B cell (primary cell): ENCODE data around the gene CEP164. TPM values are rescaled to one million over a fixed set of nuclear protein-coding genes. Genes with fewer than 3 reads are reported as not detected.

Source experiments
- ATAC-seq: fragments of 200-7000 bp; cut with Tn5 transposase; one replicate; pipeline ENCODE4 v1.10.0; 2021; ENCODE audit warnings: low read depth, mild to moderate bottlenecking, moderate number of reproducible peaks, moderate library complexity
- CTCF ChIA-PET: fragments of 350-600 bp; sonication (Branson Sonifier 250); formaldehyde crosslinking; loops from one replicate; lab custom pipeline; 2021; ENCODE audit warnings: antibody characterized with exemption, inconsistent platforms; lab: Charles Lee
- POLR2A ChIA-PET: fragments of 350-600 bp; sonication (Branson Sonifier 250); formaldehyde crosslinking; loops from one replicate; lab custom pipeline; 2021; ENCODE audit warnings: antibody characterized with exemption; lab: Charles Lee
- DNase-seq: peaks from one replicate; pipeline ENCODE4 v3.0.0; 2013
- H2AFZ ChIP-seq: 2 replicates; pipeline ENCODE4 v1.6.1; 2012; ENCODE audit warnings: mild to moderate bottlenecking, low read depth, low read length; ENCODE audit not compliant: insufficient read depth, poor library complexity, severe bottlenecking
- H3K27ac ChIP-seq, 2 donors: 1 replicate in 1 of 2; 2 replicates in 1 of 2; pipeline ENCODE4 v1.5.1; 2012 to 2013; ENCODE audit warnings: low read length in 2 of 2, mild to moderate bottlenecking in 2 of 2, moderate library complexity in 1 of 2
- H3K27me3 ChIP-seq, 4 experiments: fragments of 200-600 bp in 1 of 4; sonication (generic) in 1 of 4; replicated peaks in 1 of 4; 1 replicate in 2 of 4; 2 replicates in 2 of 4; pipeline versions ENCODE4 v1.6.1 to v1.7.0; 2013 to 2016; ENCODE audit warnings: low read length in 3 of 4, mild to moderate bottlenecking in 2 of 4, mixed read lengths in 1 of 4, moderate library complexity in 1 of 4; ENCODE audit not compliant: insufficient read depth in 4 of 4, control insufficient read depth in 3 of 4; ENCODE audit errors: control extremely low read depth in 1 of 4
- H3K36me3 ChIP-seq, 2 experiments: replicated peaks in 1 of 2; 1 replicate in 1 of 2; 2 replicates in 1 of 2; pipeline versions ENCODE4 v1.6.1 to v1.7.1; 2013; ENCODE audit warnings: low read length in 1 of 2; ENCODE audit not compliant: insufficient read depth in 2 of 2, control insufficient read depth in 1 of 2; ENCODE audit errors: control extremely low read depth in 1 of 2, extremely low read depth in 1 of 2
- H3K4me1 ChIP-seq, 2 donors: fragments of 200-600 bp in 1 of 2; sonication (generic) in 1 of 2; 1 replicate in 1 of 2; 2 replicates in 1 of 2; pipeline versions ENCODE4 v1.5.1 to v1.6.1; 2013 to 2017; ENCODE audit warnings: low read length in 2 of 2; ENCODE audit not compliant: control insufficient read depth in 2 of 2, insufficient read depth in 2 of 2
- H3K4me2 ChIP-seq: replicated peaks from 2 replicates; pipeline ENCODE3; 2012; ENCODE audit warnings: mild to moderate bottlenecking, low read depth, low read length; ENCODE audit not compliant: poor library complexity, severe bottlenecking
- H3K4me3 ChIP-seq, 5 experiments: fragments of 200-600 bp in 1 of 5; sonication (generic) in 1 of 5; 1 replicate in 3 of 5; 2 replicates in 2 of 5; pipeline versions ENCODE4 v1.5.1 to v1.7.0; 2011 to 2016; ENCODE audit warnings: low read length in 4 of 5, mild to moderate bottlenecking in 4 of 5, low read depth in 2 of 5, control low read depth in 1 of 5, moderate library complexity in 1 of 5; ENCODE audit not compliant: insufficient read depth in 1 of 5; ENCODE audit errors: control extremely low read depth in 1 of 5, extremely low read depth in 1 of 5
- H3K79me2 ChIP-seq: fragments of 200-600 bp; sonication (generic); one replicate; pipeline ENCODE4 v1.6.0; 2016; ENCODE audit warnings: low read length; ENCODE audit not compliant: control insufficient read depth, insufficient read depth
- H3K9ac ChIP-seq: fragments of 200-600 bp; sonication (generic); 2 replicates; pipeline ENCODE4 v1.6.1; 2017; ENCODE audit warnings: mild to moderate bottlenecking, low read length, moderate library complexity
- H3K9me3 ChIP-seq, 3 donors: one replicate each; pipeline versions ENCODE4 v1.6.1 to v1.7.1; 2013; ENCODE audit warnings: low read length in 2 of 3; ENCODE audit not compliant: control insufficient read depth in 2 of 3, insufficient read depth in 1 of 3; ENCODE audit errors: control extremely low read depth in 1 of 3
- H4K20me1 ChIP-seq: 2 replicates; pipeline ENCODE4 v1.6.0; 2012; ENCODE audit warnings: mild to moderate bottlenecking, low read length; ENCODE audit not compliant: insufficient read depth, control insufficient read depth, poor library complexity, severe bottlenecking
- H3K27ac Mint-ChIP-seq: one replicate; pipeline ENCODE4 v1.8.0; 2021; ENCODE audit warnings: mixed read lengths
- H3K27me3 Mint-ChIP-seq: one replicate; pipeline ENCODE4 v1.8.0; 2021; ENCODE audit warnings: mixed read lengths
- H3K4me1 Mint-ChIP-seq: one replicate; pipeline ENCODE4 v1.8.0; 2021; ENCODE audit warnings: mixed read lengths
- H3K4me3 Mint-ChIP-seq: one replicate; pipeline ENCODE4 v1.8.0; 2021; ENCODE audit warnings: mixed read lengths
- H3K9me3 Mint-ChIP-seq: one replicate; pipeline ENCODE4 v1.8.0; 2022; ENCODE audit warnings: mixed read lengths; ENCODE audit not compliant: insufficient read depth
- CTCF ChIP-seq: fragments of 200-600 bp; IDR thresholded peaks from one replicate; pipeline ENCODE4 v1.8.0; 2022; ENCODE audit warnings: antibody characterized with exemption, mild to moderate bottlenecking
- EZH2 ChIP-seq: IDR thresholded peaks from 2 replicates; pipeline ENCODE4 v1.6.1; 2012; ENCODE audit warnings: borderline replicate concordance, low read depth, mild to moderate bottlenecking, moderate library complexity, low read length; ENCODE audit not compliant: insufficient read depth, poor library complexity, severe bottlenecking
- WGBS: methylation state at CpG from one replicate; pipeline ENCODE4 v1.1.5; 2013; ENCODE audit warnings: missing lambda C conversion rate; ENCODE audit not compliant: insufficient coverage; 5-methylcytosine and 5-hydroxymethylcytosine counted together
- intact Hi-C: fragments of 100-400 bp; cut with micrococcal nuclease; formaldehyde crosslinking; loops from one replicate; pipeline ENCODE4 v1.10.0; 2022
- polyA plus RNA-seq: library from polyadenylated mRNA; depleted of rRNA; stranded (reverse); fragments of >200 nt; gene quantifications from 2 replicates; pipeline ENCODE4 v1.2.3, GENCODE V29; 2012
- total RNA-seq, 2 donors: library from RNA; stranded (reverse); fragments of 120-200 nt in 1 of 2; gene quantifications; 1 replicate in 1 of 2; 2 replicates in 1 of 2; pipeline versions ENCODE4 v1.2.3 to v1.2.4, GENCODE V29; 2013 to 2022

Gene CEP164
- total and polyA plus RNA-seq, 2 donors (not counting 1 experiment from before 2014, with no cell fraction given): 31.5 to 54.8 TPM

GRCh38 chr11:117328375-117329010 lies 839 bp downstream of the CEP164 start:
- no peak overlapping the region for H3K4me3 Mint-ChIP-seq
- Histone ChIP-seq H3K9me3 (no peaks in the 10 kb centered on the region), H3K4me3 (peak overlapping the region; percentile 57 to 88 (median 79)), H2AFZ (peak overlapping the region; percentile 90), H4K20me1 (no peaks in the 10 kb centered on the region), H3K36me3 (no peaks in the 10 kb centered on the region), H3K27ac (peak overlapping the region; percentile 84 to 89), H3K4me1 (peaks cover 6 to 11% of the 10 kb centered on the region in 2 donors), H3K9ac (peak overlapping the region; percentile 83), H3K27me3 (no peaks in the 10 kb centered on the region), H3K79me2 (peaks cover 12% of the 10 kb centered on the region), H3K4me2 (peak overlapping the region; percentile 79)
- no peaks in the 10 kb centered on the region for H3K27me3 Mint-ChIP-seq
- ChIA-PET POLR2A (interaction anchor here (1.7 kb wide), 1 partner anchor 184 kb away, joined by 6 read pairs; no protein-coding TSS in a partner anchor), CTCF (interaction anchor here (1.0 to 2.1 kb wide), 4 partner anchors 11 to 479 kb away, joined by 4 to 6 read pairs (median 4); partner anchors contain the start of gene BACE1)
- 13% methylated on average over 12 of the region's 15 CpGs for WGBS
- peaks cover 8% of the 10 kb centered on the region for H3K4me1 Mint-ChIP-seq
- H3K27ac Mint-ChIP-seq: no peak overlapping the region
- H3K9me3 Mint-ChIP-seq: no peaks in the 10 kb centered on the region
- ATAC-seq: no peak
- TF ChIP-seq CTCF: no peak
- TF ChIP-seq EZH2: no peak
- intact Hi-C loops: loop anchor here (1.0 to 10.0 kb wide), 5 partner anchors 96 to 556 kb away; partner anchors contain the start of genes BUD13, PAFAH1B2, PCSK7 and RNF214
- DNase-seq: no peak

- no peak overlapping the region for H3K4me3 Mint-ChIP-seq
- CTCF ChIA-PET: no interaction called here
- Histone ChIP-seq H2AFZ (no peak overlapping the region), H3K4me1 (peaks cover 6 to 11% of the 10 kb centered on the region in 2 donors), H3K79me2 (peaks cover 12% of the 10 kb centered on the region), H3K9me3 (no peaks in the 10 kb centered on the region), H3K27me3 (no peaks in the 10 kb centered on the region), H3K9ac (no peak overlapping the region), H3K4me2 (no peak overlapping the region), H3K4me3 (no peak overlapping the region), H3K27ac (no peak overlapping the region), H4K20me1 (no peaks in the 10 kb centered on the region), H3K36me3 (peaks cover 0 to 5% of the 10 kb centered on the region in 2 experiments)
- POLR2A ChIA-PET: interaction anchor here (0.6 kb wide), 1 partner anchor 57 kb away, joined by 6 read pairs; no protein-coding TSS in a partner anchor
- no peak for ATAC-seq
- WGBS: 50% methylated on average over 2 of the region's 2 CpGs
- no peaks in the 10 kb centered on the region for H3K9me3 Mint-ChIP-seq
- peaks cover 6% of the 10 kb centered on the region for H3K4me1 Mint-ChIP-seq
- intact Hi-C loops: no loop called here
- no peaks in the 10 kb centered on the region for H3K27me3 Mint-ChIP-seq
- TF ChIP-seq CTCF (no peak), EZH2 (no peak)
- DNase-seq: no peak
- H3K27ac Mint-ChIP-seq: no peak overlapping the region
These were observed 5.2 kb downstream of the CEP164 start for GRCh38 chr11:117332843-117333242.
